HepG2 (cell line): ENCODE results near the gene DTX2. TPM values are rescaled to one million over a fixed set of nuclear protein-coding genes. Genes with fewer than 3 reads are reported as not detected.

Experiments used
- BRD4 ChIP-seq: sonication (generic); formaldehyde crosslinking; IDR thresholded peaks from 2 replicates; pipeline ENCODE4 v1.4.0; 2020; ENCODE audit warnings: missing genetic modification reagents
- CBX5 ChIP-seq: sonication (generic); formaldehyde crosslinking; IDR thresholded peaks from 2 replicates; pipeline ENCODE4 v1.4.0; 2020; ENCODE audit warnings: missing genetic modification reagents, borderline replicate concordance
- CREB3 ChIP-seq: sonication (generic); formaldehyde crosslinking; IDR thresholded peaks from 2 replicates; pipeline ENCODE4 v1.5.0; 2020; ENCODE audit warnings: missing genetic modification reagents
- EEA1 ChIP-seq: sonication (generic); formaldehyde crosslinking; IDR thresholded peaks from 2 replicates; pipeline ENCODE4 v1.5.1; 2020; ENCODE audit warnings: mild to moderate bottlenecking, missing genetic modification reagents, borderline replicate concordance
- GATAD2A ChIP-seq: IDR thresholded peaks from 2 replicates; pipeline ENCODE4 v1.6.1; 2016
- GLI4 ChIP-seq: sonication (generic); formaldehyde crosslinking; IDR thresholded peaks from 2 replicates; pipeline ENCODE4 v1.5.1; 2020; ENCODE audit warnings: missing genetic modification reagents, mild to moderate bottlenecking, moderate library complexity, borderline replicate concordance
- HCFC1 ChIP-seq: fragments of 150-350 bp; IDR thresholded peaks from 2 replicates; pipeline ENCODE4 v1.6.1; 2014; ENCODE audit warnings: low read depth, low read length
- HINFP ChIP-seq: sonication (generic); formaldehyde crosslinking; IDR thresholded peaks from 2 replicates; pipeline ENCODE4 v1.4.0; 2020; ENCODE audit warnings: low read depth, mild to moderate bottlenecking, missing genetic modification reagents
- HNF4A ChIP-seq: sonication (generic); formaldehyde crosslinking; IDR thresholded peaks from 2 replicates; pipeline ENCODE4 v1.4.0; 2020; ENCODE audit warnings: missing genetic modification reagents
- KMT2A ChIP-seq: sonication (generic); formaldehyde crosslinking; IDR thresholded peaks from 2 replicates; pipeline ENCODE4 v1.4.0; 2020; ENCODE audit warnings: missing genetic modification reagents
- KMT2B ChIP-seq: IDR thresholded peaks from 2 replicates; pipeline ENCODE4 v1.6.1; 2016; ENCODE audit warnings: missing genetic modification reagents, missing compliant biosample characterization
- MXD4 ChIP-seq: IDR thresholded peaks from 2 replicates; pipeline ENCODE4 v1.6.1; 2016; ENCODE audit warnings: mild to moderate bottlenecking, missing biosample characterization, missing genetic modification reagents
- POLR2G ChIP-seq: fragments of 200-400 bp; formaldehyde crosslinking; IDR thresholded peaks from 2 replicates; pipeline ENCODE4 v1.6.1; 2018; ENCODE audit warnings: mild to moderate bottlenecking, low read depth, low read length, moderate library complexity
- RARA ChIP-seq: IDR thresholded peaks from 2 replicates; pipeline ENCODE4 v1.6.1; 2016; ENCODE audit warnings: missing genetic modification reagents, missing compliant biosample characterization
- TBX2 ChIP-seq: sonication (generic); formaldehyde crosslinking; IDR thresholded peaks from 2 replicates; pipeline ENCODE4 v1.5.0; 2020; ENCODE audit warnings: missing genetic modification reagents, mild to moderate bottlenecking, borderline replicate concordance
- THAP11 ChIP-seq: IDR thresholded peaks from 2 replicates; pipeline ENCODE4 v1.6.1; 2016; ENCODE audit warnings: missing biosample characterization, missing genetic modification reagents
- TSC22D2 ChIP-seq: sonication (generic); formaldehyde crosslinking; IDR thresholded peaks from 2 replicates; pipeline ENCODE4 v1.5.1; 2020; ENCODE audit warnings: missing genetic modification reagents, mild to moderate bottlenecking, borderline replicate concordance
- ZC3H13 ChIP-seq: sonication (generic); formaldehyde crosslinking; IDR thresholded peaks from 2 replicates; pipeline ENCODE4 v1.8.1; 2023; ENCODE audit warnings: mild to moderate bottlenecking, missing genetic modification reagents, moderate library complexity
- ZNF225 ChIP-seq: sonication (generic); formaldehyde crosslinking; IDR thresholded peaks from 2 replicates; pipeline ENCODE4 v1.4.0; 2020; ENCODE audit warnings: mild to moderate bottlenecking, missing genetic modification reagents
- ZNF556 ChIP-seq: sonication (generic); formaldehyde crosslinking; IDR thresholded peaks from 2 replicates; pipeline ENCODE4 v1.4.0; 2020; ENCODE audit warnings: mild to moderate bottlenecking, missing genetic modification reagents, borderline replicate concordance
- ZNF616 ChIP-seq: sonication (generic); formaldehyde crosslinking; IDR thresholded peaks from 2 replicates; pipeline ENCODE4 v1.5.0; 2020; ENCODE audit warnings: low read depth, mild to moderate bottlenecking, missing genetic modification reagents
- ZNF652 ChIP-seq: IDR thresholded peaks from 2 replicates; pipeline ENCODE4 v1.6.1; 2016; ENCODE audit warnings: low read depth, borderline replicate concordance
- ZNF678 ChIP-seq: sonication (generic); formaldehyde crosslinking; IDR thresholded peaks from 2 replicates; pipeline ENCODE4 v1.4.0; 2020; ENCODE audit warnings: mild to moderate bottlenecking, missing genetic modification reagents
- ZNF792 ChIP-seq: IDR thresholded peaks from 2 replicates; pipeline ENCODE4 v1.6.1; 2016
- ZSCAN25 ChIP-seq: sonication (generic); formaldehyde crosslinking; IDR thresholded peaks from 2 replicates; pipeline ENCODE4 v1.8.0; 2022; ENCODE audit warnings: mild to moderate bottlenecking, missing genetic modification reagents
- polyA plus RNA-seq, 8 experiments: library from polyadenylated mRNA; depleted of rRNA in 3 of 8; stranded (reverse) in 7 of 8; unstranded in 1 of 8; fragments of >200 nt; fragmentation: Illumina TruSeq in 4 of 8; extraction: Trizol in 4 of 8; gene quantifications; 2 replicates each; pipeline versions ENCODE4 v1.2.1 to v1.2.3, GENCODE V29; 2011 to 2016; ENCODE audit warnings: low read depth in 4 of 8, missing spikeins in 1 of 8, mixed read lengths in 1 of 8; ENCODE audit not compliant: insufficient read depth in 1 of 8
- total RNA-seq, 5 experiments: library from RNA; depleted of rRNA; stranded (reverse); fragments of >200 nt; fragmentation: Illumina TruSeq; extraction: Trizol; gene quantifications; 2 replicates each; pipeline ENCODE4 v1.2.3, GENCODE V29; 2016; ENCODE audit warnings: low read depth in 1 of 5
- TF ChIP-seq, protein P1 (sequence below): sonication (generic); formaldehyde crosslinking; IDR thresholded peaks from 2 replicates; pipeline ENCODE4 v1.4.0; 2020; ENCODE audit warnings: missing genetic modification reagents
- TF ChIP-seq, protein P2 (sequence below): IDR thresholded peaks from 2 replicates; pipeline ENCODE4 v1.6.1; 2012; ENCODE audit warnings: inconsistent platforms

The DTX2 gene
- total and polyA plus RNA-seq, 2 of the 13 experiments (the other 11 are each of a cell fraction or from before 2014, with no cell fraction given), result 5.5 to 6.2 TPM

DNA sequence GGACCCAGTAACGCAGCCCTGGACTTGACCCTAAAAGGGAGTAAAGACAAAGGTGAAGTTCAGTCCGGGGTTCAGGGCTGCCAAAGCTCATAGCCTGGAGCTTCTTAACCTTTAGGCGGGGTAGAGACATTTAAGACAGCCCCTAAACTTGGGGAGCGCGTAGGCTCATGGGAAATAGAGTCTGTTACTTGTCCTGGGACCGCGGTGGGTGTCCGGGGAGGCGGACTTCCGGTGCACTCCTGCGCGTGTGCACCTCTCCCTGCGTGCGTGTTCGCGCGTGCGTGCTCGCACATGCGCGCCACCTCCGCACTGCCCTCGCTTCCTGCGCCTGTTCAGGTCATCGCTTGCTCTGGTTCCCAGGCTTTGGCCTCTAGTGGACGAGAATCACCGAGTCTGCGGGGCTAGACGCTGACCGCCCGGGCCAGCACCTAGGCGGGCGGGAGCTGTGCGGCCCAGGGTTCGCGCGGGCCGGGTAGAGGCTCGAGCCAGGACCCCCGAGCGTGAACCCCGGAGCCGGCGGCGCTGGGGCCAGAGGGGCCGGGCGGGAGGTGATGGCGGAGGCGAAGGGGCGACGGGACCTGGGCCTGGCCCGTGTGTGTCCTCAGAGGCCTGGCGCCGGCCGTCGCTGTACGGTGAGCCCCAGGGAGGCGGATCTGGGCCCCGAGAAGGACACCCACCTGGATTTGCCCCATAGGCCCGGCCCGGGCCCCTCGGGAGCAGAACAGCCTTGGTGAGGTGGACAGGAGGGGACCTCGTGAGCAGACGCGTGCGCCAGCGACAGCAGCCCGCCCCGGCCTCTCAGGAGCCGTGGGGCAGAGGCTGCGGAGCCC lies 87.7 kb downstream of the DTX2 start (continued):
- TF ChIP-seq, protein P1, sequence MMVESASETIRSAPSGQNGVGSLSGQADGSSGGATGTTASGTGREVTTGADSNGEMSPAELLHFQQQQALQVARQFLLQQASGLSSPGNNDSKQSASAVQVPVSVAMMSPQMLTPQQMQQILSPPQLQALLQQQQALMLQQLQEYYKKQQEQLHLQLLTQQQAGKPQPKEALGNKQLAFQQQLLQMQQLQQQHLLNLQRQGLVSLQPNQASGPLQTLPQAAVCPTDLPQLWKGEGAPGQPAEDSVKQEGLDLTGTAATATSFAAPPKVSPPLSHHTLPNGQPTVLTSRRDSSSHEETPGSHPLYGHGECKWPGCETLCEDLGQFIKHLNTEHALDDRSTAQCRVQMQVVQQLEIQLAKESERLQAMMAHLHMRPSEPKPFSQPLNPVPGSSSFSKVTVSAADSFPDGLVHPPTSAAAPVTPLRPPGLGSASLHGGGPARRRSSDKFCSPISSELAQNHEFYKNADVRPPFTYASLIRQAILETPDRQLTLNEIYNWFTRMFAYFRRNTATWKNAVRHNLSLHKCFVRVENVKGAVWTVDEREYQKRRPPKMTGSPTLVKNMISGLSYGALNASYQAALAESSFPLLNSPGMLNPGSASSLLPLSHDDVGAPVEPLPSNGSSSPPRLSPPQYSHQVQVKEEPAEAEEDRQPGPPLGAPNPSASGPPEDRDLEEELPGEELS (CRISPR knock-in tag), result 0 out of 2 replicates have a peak, but pooled peaks have one; percentile 14
- TF ChIP-seq POLR2G (peak; percentile 81), TSC22D2 (CRISPR knock-in tag) (peak; percentile 80; the same call in 1 of the 2 replicates), ZSCAN25 (peak; percentile 58; the same call in 1 of the 2 replicates), KMT2B (peak; percentile 73), RARA (CRISPR knock-in tag) (peak; percentile 77), BRD4 (CRISPR knock-in tag) (peak; percentile 56; the same call in 1 of the 2 replicates), ZNF556 (CRISPR knock-in tag) (peak; percentile 76), THAP11 (CRISPR knock-in tag) (peak; percentile 95), TBX2 (CRISPR knock-in tag) (peak; percentile 75), ZNF225 (CRISPR knock-in tag) (peak; percentile 48; the same call in 1 of the 2 replicates), HNF4A (0 out of 2 replicates have a peak, but pooled peaks have one; percentile 9), GATAD2A (CRISPR knock-in tag) (peak; percentile 56), EEA1 (CRISPR knock-in tag) (peak; percentile 86; the same call in 1 of the 2 replicates), HINFP (peak; percentile 42; the same call in 1 of the 2 replicates), ZNF792 (0 out of 2 replicates have a peak, but pooled peaks have one; percentile 43), MXD4 (peak; percentile 70; the same call in 1 of the 2 replicates), ZNF652 (CRISPR knock-in tag) (peak; percentile 88), GLI4 (CRISPR knock-in tag) (0 out of 2 replicates have a peak, but pooled peaks have one; percentile 65), ZC3H13 (CRISPR knock-in tag) (peak; percentile 65; the same call in 1 of the 2 replicates), CBX5 (peak; percentile 11; the same call in 1 of the 2 replicates), KMT2A (CRISPR knock-in tag) (peak; percentile 80; the same call in 1 of the 2 replicates), ZNF616 (CRISPR knock-in tag) (0 out of 2 replicates have a peak, but pooled peaks have one; percentile 60), CREB3 (CRISPR knock-in tag) (0 out of 2 replicates have a peak, but pooled peaks have one; percentile 70), ZNF678 (CRISPR knock-in tag) (peak; percentile 79), HCFC1 (0 out of 2 replicates have a peak, but pooled peaks have one; percentile 35)
- TF ChIP-seq, protein P2, sequence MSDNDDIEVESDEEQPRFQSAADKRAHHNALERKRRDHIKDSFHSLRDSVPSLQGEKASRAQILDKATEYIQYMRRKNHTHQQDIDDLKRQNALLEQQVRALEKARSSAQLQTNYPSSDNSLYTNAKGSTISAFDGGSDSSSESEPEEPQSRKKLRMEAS, result peak; percentile 73
